Measurements from ENCODE around the gene ZNF43.

Gene ZNF43

DNA sequence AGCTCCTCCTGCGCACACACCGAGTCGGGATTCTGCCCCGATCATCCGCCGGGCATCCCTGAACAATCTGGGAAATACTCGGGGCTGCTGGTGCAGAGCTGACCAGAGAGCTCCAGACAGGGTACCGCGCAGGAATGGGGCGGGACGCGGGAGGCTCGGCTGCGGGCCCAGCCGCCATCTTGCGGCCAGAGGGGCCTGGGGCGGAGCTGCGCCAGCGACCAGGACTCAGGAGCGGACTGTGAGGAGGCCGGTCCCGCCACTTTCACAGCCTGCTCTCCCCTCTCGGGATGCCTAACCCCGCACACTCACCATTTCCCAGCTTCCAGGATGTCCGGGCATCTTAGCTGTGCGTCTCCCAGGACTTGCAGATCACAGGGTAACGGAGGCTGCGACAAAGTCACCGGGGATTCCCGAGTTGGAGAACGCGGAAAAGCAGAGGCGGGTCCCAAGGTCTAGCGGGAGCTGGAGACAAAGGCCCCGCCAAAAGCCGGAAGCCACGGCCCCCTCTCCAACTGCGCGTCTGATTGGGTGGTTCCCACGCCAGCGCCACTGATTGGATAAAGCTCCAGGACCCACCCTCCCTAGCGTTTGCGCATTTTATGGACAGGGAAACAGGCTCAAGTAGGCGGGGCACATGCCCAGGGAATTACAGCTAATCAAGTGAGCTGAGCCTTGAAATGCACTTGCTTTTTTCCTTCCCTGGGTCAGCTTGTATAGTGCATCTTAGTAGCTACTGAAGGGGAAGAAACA, 15.8 kb upstream of the ZNF43 start:
- TF ChIP-seq, protein P1, sequence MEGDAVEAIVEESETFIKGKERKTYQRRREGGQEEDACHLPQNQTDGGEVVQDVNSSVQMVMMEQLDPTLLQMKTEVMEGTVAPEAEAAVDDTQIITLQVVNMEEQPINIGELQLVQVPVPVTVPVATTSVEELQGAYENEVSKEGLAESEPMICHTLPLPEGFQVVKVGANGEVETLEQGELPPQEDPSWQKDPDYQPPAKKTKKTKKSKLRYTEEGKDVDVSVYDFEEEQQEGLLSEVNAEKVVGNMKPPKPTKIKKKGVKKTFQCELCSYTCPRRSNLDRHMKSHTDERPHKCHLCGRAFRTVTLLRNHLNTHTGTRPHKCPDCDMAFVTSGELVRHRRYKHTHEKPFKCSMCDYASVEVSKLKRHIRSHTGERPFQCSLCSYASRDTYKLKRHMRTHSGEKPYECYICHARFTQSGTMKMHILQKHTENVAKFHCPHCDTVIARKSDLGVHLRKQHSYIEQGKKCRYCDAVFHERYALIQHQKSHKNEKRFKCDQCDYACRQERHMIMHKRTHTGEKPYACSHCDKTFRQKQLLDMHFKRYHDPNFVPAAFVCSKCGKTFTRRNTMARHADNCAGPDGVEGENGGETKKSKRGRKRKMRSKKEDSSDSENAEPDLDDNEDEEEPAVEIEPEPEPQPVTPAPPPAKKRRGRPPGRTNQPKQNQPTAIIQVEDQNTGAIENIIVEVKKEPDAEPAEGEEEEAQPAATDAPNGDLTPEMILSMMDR (conservative IDR thresholded peaks at IDR 0.05; ENCODE audit: low read depth, low read length), result no peak
- DNase-seq (ENCODE audit: low read depth), result peak; percentile 97
- peak overlapping the region; percentile 95 for H3K4me3 ChIP-seq (ENCODE audit: low read depth, low read length)

DNA sequence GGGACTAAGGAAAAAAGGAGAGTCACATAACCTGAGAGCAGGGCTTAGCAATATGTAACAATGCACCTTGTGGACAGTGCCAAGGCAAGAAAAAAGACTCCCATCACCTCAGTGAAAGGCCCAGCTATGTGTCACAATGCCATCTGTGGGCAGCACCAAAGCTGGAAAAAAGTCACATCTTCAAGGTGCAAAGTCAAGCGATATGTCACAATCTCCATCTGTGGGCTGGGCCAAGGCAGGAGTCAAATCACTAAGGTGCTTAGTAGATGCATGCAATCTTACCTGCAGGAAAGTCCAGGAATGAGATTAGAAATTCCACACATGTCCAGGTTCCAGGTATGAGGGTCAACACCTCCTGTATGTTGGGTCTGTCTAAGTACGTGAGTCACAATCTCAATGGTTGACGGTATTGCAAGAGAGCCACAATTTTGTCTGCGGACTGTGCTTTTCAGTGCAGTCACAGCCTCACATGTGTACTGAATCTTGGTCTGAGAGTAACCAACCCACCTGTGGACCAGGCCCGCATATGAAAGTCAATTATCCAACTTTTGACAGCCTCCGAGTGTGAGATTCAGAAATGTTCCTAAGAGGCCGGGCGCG, 14.8 kb upstream of the ZNF43 start:
- DNase-seq (ENCODE audit: low read depth), result no peak
- peak overlapping the region; percentile 95 for H3K4me3 ChIP-seq (ENCODE audit: low read depth, low read length)
- TF ChIP-seq, protein P1 (conservative IDR thresholded peaks at IDR 0.05; ENCODE audit: low read depth, low read length), result no peak

DNA sequence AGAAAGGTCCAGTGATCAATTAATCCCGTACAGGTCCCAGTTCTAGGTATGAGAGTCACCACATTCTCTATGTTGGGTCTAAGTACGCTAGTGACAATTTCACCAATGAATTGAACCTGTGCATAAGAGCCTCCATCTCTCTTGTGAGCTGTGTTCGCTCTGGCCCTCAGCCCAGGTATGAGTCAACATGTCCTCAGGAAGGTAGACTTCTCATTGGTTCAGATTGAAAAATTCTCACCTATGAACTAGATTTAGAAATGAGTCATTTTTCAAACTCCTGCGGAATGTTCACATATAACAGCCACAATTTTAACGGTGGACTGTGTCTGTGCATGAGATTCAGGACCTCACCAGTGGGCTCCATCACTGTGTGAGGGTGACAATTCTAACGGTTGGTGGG, 12.7 kb upstream of the ZNF43 start:
- peak; percentile 54 for DNase-seq (ENCODE audit: low read depth)
- H3K4me3 ChIP-seq (ENCODE audit: low read depth, low read length), result no peak overlapping the region
- TF ChIP-seq, protein P1 (conservative IDR thresholded peaks at IDR 0.05; ENCODE audit: low read depth, low read length), result no peak

DNA sequence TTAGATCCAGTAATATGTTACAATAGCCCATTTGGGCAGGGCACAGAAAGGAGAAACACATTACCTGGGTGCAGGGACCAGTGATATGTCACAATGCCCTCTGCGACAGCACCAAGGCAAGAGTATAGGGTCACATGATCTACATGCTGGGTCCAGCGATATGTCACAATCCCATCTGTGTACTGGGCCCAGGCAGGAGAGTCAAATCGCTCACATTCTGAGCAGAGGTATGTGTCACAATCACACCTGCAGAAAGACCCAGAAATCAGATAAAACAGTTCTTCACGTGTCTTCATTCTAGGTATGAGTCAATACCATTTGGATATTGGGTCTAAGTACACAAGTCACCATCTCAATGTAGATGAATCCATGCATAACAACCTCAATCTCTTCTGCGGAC, 7.1 kb upstream of the ZNF43 start:
- no peak for DNase-seq (ENCODE audit: low read depth)
- TF ChIP-seq, protein P1 (conservative IDR thresholded peaks at IDR 0.05; ENCODE audit: low read depth, low read length), result no peak
- H3K4me3 ChIP-seq (ENCODE audit: low read depth, low read length), result no peak overlapping the region

DNA sequence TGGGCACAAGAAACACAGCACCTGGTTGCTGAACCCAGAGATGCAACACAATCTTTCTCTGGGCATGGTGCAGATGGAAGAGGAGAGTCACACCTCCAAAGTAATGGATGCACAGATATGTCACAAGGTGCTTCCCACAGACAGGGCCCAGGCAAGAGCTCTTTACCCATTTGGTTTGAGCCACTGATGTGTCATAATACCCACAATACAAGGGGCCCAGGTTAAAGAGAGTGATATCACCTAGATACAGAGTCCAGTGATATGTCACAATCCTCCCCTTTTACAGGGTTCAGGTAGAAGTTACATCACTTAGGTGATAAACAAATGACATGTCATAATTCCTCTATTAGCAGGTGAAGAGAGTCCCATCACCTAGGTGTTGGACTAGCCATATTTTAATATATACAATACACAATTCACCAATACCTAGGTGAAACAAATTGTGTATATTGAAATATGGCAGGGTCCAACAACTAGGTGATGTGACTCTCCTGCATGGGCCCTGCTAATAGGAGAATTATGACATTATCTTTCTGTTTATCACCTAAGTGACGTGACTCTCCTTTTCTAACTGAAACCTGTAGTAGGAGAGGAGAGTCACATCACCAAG, 5.6 kb upstream of the ZNF43 start:
- no peak for DNase-seq (ENCODE audit: low read depth)
- TF ChIP-seq, protein P1 (conservative IDR thresholded peaks at IDR 0.05; ENCODE audit: low read depth, low read length), result no peak
- no peak overlapping the region for H3K4me3 ChIP-seq (ENCODE audit: low read depth, low read length)

DNA sequence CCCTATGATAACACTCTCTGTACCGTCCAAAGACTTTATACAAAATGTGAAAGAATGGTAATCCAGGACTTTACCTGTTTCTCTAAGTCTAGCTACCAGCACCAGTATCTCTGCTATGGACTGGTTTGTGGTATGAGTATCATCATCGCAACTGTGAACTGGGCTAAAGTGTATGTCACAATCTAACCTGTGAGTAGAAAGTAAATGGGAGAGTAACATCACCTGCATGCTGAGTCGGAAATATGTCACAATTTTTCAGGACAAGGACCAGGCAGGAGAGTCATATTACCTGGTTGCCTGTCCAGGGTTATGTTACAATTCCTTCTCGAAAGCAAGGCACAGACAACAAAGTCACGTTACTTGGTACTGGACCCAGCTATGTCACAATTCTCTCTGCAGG, 5.1 kb upstream of the ZNF43 start:
- DNase-seq (ENCODE audit: low read depth), result no peak
- TF ChIP-seq, protein P1 (conservative IDR thresholded peaks at IDR 0.05; ENCODE audit: low read depth, low read length), result no peak

More for the DNA sequence above, 5.1 kb upstream of the ZNF43 start:
- H3K4me3 ChIP-seq (ENCODE audit: low read depth, low read length), result no peak overlapping the region

Data from choroid plexus epithelial cell (primary cell).